ENCODE data around the gene APMAP.

APMAP gene

GRCh38 chr20:25024171-25024570, 31.6 kb upstream of the APMAP start:
- DNase-seq: no peak

- DNase-seq: no peak
Observed at GRCh38 chr20:25023356-25023755, 30.8 kb upstream of the APMAP start.

GRCh38 chr20:25022680-25023079, 30.1 kb upstream of the APMAP start:
- DNase-seq: no peak

GRCh38 chr20:25021336-25021735, 28.8 kb upstream of the APMAP start:
- DNase-seq: no peak

GRCh38 chr20:25020901-25021301, 28.4 kb upstream of the APMAP start:
- no peak for DNase-seq

- DNase-seq: no peak
Observed at GRCh38 chr20:25020345-25020744, 27.8 kb upstream of the APMAP start.

- DNase-seq: no peak
Observed at GRCh38 chr20:25019381-25020155, 27.0 kb upstream of the APMAP start.

- DNase-seq: no peak
Observed at GRCh38 chr20:25018841-25019240, 26.3 kb upstream of the APMAP start.

GRCh38 chr20:25018425-25018824, 25.9 kb upstream of the APMAP start:
- no peak for DNase-seq

- DNase-seq: no peak
Observed at GRCh38 chr20:25017257-25017803, 24.8 kb upstream of the APMAP start.

- no peak for DNase-seq
Observed at GRCh38 chr20:25016471-25016870, 23.9 kb upstream of the APMAP start.

- no peak for DNase-seq
Observed at GRCh38 chr20:25015986-25016385, 23.4 kb upstream of the APMAP start.

GRCh38 chr20:25014816-25015215, 22.3 kb upstream of the APMAP start:
- no peak for DNase-seq

GRCh38 chr20:25013478-25014380, 21.2 kb upstream of the APMAP start:
- DNase-seq: no peak

GRCh38 chr20:25012616-25013189, 20.2 kb upstream of the APMAP start:
- no peak for DNase-seq

- no peak for DNase-seq
Observed at GRCh38 chr20:25011831-25012241, 19.3 kb upstream of the APMAP start.

GRCh38 chr20:25011261-25011660, 18.7 kb upstream of the APMAP start:
- no peak for DNase-seq

GRCh38 chr20:25009218-25010145, 16.9 kb upstream of the APMAP start:
- no peak for DNase-seq

- no peak for DNase-seq
Observed at GRCh38 chr20:25008388-25009217, 16.1 kb upstream of the APMAP start.

GRCh38 chr20:25007491-25008305, 15.1 kb upstream of the APMAP start:
- DNase-seq: no peak
